D721Med (cell line): ENCODE measurements around the gene ZDHHC16.

ENCODE experiments used
- DNase-seq: peaks from one replicate; pipeline ENCODE4 v3.0.0; 2011; ENCODE audit warnings: low spot score; ENCODE audit not compliant: insufficient read length
- FAIRE-seq: peaks from 2 replicates; lab custom pipeline; 2011; peaks lifted over from hg19 to GRCh38; lab: Jason Lieb, UNC
- CTCF ChIP-seq: IDR thresholded peaks from 2 replicates; pipeline ENCODE4 v1.5.1; 2012; ENCODE audit warnings: mild to moderate bottlenecking, control low read depth; ENCODE audit not compliant: insufficient read depth; ENCODE audit errors: missing control alignments

ZDHHC16 gene

DNA sequence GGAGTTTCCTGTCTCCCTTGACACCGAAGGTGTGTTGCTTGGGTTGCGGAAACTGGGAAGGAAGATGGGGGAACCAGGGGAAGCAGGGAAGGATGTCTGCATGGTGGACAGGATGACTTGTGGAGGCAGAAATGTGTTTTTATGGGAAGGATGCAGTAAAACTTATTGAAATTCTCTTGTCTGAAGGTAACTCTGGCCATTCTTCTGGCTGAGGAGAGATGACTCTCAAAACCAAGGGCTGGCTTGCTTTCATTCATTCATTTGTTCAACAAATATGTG lies 54.3 kb downstream of the ZDHHC16 start:
- FAIRE-seq (no peak), DNase-seq (no peak)
- TF ChIP-seq CTCF, result no peak

- FAIRE-seq (no peak), DNase-seq (no peak)
Observed at GRCh38 chr10:97502916-97503315, 56.9 kb downstream of the ZDHHC16 start.

GRCh38 chr10:97503406-97503805 lies 57.4 kb downstream of the ZDHHC16 start:
- no peak for DNase-seq
- TF ChIP-seq CTCF, result no peak
- no peak for FAIRE-seq

More at GRCh38 chr10:97502916-97503315, 56.9 kb downstream of the ZDHHC16 start:
- no peak for TF ChIP-seq CTCF

DNA sequence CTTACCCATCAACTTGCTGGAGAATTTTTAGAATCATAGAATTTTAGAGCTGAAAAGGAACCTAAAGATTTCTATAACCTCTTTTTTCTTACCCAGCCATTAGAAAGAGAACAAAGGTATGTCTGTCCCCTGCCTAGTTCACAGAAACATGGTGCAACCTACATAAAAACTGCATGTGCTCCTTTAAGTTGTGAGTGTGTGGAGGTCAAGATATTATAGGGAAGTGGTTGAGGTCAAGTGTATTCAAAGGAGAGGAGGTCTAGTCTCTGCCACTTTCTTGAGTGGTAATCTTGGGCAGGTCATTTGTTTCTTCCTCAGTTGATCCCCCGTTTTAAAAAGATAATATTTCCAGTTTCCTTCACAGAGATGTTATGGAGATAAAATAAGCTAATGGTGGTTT lies 59.2 kb downstream of the ZDHHC16 start:
- DNase-seq (no peak), FAIRE-seq (no peak)
- TF ChIP-seq CTCF, result no peak

DNA sequence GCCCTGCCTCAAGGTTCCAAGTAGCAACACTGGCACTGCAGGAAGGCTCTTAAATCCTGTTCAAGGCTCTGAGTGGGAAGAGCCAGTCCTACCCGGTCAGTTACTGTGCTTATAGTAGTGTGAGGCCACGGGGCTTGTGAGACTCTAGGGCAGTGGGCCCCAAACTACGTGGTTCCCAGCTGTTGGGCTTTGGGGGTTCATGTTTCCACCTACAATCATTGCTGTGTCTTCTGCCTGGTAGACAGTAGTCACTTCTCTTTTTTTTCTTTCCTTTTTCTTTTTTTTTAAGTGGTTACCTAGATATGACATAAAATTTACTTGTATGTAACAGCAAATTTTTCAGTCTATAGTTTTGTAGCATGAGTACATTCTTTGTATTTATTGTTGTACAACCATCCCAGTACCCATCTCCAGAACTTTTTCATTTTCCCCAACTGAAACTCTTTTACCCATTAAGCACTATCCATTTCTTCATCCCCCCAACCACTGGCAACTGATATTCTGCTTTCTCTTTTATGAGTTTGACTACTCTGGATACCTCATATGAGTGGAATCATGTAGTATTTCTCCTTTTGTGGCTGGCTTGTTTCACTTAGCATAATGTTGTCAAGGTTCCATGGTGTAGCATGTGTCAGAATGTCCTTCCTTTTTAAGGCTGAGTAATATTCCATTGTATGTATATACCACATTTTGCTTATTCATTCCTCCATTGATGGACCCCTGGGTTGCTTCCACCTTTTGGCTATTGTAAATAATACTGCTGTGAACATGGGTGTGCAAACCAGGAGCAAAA lies 60.4 kb downstream of the ZDHHC16 start:
- FAIRE-seq (no peak), DNase-seq (no peak)
- no peak for TF ChIP-seq CTCF
